Left ventricle myocardium inferior (tissue), 1 donor: Measurements from ENCODE around the gene WRAP73. TPM values are rescaled to one million over a fixed set of nuclear protein-coding genes. Genes with fewer than 3 reads are reported as not detected.

Experiments
- DNase-seq: peaks from one replicate; pipeline ENCODE4 v3.0.0-alpha.2; 2020
- H3K27ac ChIP-seq: fragments of 200-600 bp; replicated peaks from 2 replicates; pipeline ENCODE4 v1.8.0; 2021
- H3K27me3 ChIP-seq: fragments of 200-600 bp; 2 replicates; pipeline ENCODE4 v1.8.0; 2021; ENCODE audit warnings: low read depth
- H3K36me3 ChIP-seq: fragments of 200-600 bp; 2 replicates; pipeline ENCODE4 v1.8.0; 2021
- H3K4me1 ChIP-seq: fragments of 200-600 bp; 2 replicates; pipeline ENCODE4 v1.8.0; 2021
- H3K4me3 ChIP-seq: fragments of 200-600 bp; 2 replicates; pipeline ENCODE4 v1.8.0; 2021; ENCODE audit warnings: mild to moderate bottlenecking, moderate library complexity
- H3K9me3 ChIP-seq: fragments of 200-600 bp; replicated peaks from 2 replicates; pipeline ENCODE4 v1.8.0; 2021
- intact Hi-C: fragments of 100-400 bp; cut with micrococcal nuclease; formaldehyde crosslinking; loops from one replicate; pipeline ENCODE4 v1.11.0; 2022
- total RNA-seq: library from RNA; stranded (reverse); fragmentation: NEBNext Ultra II Directional; extraction: Animal tissue kit (Norgen Biotek cat#: 25700); gene quantifications from one replicate; pipeline ENCODE4 v1.2.1, GENCODE V29; 2021
- TF ChIP-seq, protein P1 (sequence below): fragments of 200-600 bp; IDR thresholded peaks from 2 replicates; pipeline ENCODE4 v1.8.0; 2021; ENCODE audit warnings: antibody characterized with exemption, mild to moderate bottlenecking, borderline replicate concordance
- donor health status: DM: no; HTN: yes; CAD: no; lungs with severe emphysema.

Gene WRAP73
- total RNA-seq, 1 donor from 2014 or later = 12.7 TPM

DNA sequence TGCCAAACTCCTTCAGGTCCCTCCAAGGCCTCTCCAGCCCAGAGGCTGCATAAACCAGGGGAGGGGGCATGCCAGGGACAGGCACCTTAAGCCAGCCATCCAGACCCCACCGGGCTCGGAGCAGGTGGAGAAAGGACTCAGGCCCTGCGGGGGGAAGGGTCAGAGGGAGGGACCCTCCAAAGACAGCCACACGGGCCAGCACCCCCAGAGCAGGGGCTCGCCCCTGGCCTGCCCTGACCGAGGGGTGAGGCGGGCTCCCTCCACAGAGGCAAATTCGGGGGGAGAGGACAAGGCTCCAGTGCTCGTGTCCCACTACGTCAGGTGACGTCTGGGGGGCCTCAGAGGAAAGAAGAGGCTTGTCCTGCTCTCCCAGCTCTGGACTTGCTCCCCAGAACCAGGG, 46.7 kb downstream of the WRAP73 start:
- Histone ChIP-seq H3K27ac (no peak overlapping the region), H3K27me3 (peaks cover 35% of the 10 kb centered on the region), H3K9me3 (no peaks in the 10 kb centered on the region), H3K4me3 (no peak overlapping the region), H3K36me3 (no peaks in the 10 kb centered on the region), H3K4me1 (peaks cover 8% of the 10 kb centered on the region)
- DNase-seq = no peak
- intact Hi-C loops = no loop called here
- TF ChIP-seq, protein P1, sequence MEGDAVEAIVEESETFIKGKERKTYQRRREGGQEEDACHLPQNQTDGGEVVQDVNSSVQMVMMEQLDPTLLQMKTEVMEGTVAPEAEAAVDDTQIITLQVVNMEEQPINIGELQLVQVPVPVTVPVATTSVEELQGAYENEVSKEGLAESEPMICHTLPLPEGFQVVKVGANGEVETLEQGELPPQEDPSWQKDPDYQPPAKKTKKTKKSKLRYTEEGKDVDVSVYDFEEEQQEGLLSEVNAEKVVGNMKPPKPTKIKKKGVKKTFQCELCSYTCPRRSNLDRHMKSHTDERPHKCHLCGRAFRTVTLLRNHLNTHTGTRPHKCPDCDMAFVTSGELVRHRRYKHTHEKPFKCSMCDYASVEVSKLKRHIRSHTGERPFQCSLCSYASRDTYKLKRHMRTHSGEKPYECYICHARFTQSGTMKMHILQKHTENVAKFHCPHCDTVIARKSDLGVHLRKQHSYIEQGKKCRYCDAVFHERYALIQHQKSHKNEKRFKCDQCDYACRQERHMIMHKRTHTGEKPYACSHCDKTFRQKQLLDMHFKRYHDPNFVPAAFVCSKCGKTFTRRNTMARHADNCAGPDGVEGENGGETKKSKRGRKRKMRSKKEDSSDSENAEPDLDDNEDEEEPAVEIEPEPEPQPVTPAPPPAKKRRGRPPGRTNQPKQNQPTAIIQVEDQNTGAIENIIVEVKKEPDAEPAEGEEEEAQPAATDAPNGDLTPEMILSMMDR = no peak

DNA sequence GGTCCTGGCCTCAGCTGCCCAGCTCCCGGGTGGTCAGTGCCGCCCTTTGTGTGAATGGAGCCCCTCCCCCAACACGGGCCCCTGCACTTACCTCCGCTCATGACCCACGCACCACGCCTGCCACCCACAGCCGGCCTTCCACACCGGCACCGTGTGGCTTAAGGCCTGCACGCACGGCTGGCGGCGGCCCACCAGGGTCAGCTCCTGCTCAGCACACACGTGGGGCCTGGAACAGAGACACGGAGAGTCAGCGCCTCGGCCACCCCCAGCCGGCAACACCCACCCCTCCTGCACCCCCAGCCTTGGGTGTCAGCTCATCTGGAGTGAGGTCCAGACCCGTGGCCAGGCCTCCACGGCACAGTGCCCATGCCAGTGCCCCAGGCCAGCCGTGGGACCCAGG, 47.5 kb downstream of the WRAP73 start:
- DNase-seq = no peak
- H3K9me3 ChIP-seq = no peaks in the 10 kb centered on the region
- peaks cover 27% of the 10 kb centered on the region for H3K27me3 ChIP-seq
- no peak overlapping the region for H3K4me3 ChIP-seq
- peaks cover 16% of the 10 kb centered on the region for H3K4me1 ChIP-seq
- TF ChIP-seq, protein P1 = no peak
- no peak overlapping the region for H3K27ac ChIP-seq
- intact Hi-C loops = no loop called here
- no peaks in the 10 kb centered on the region for H3K36me3 ChIP-seq

GRCh38 chr1:3601743-3602142, 48.2 kb downstream of the WRAP73 start:
- peaks cover 23% of the 10 kb centered on the region for H3K27me3 ChIP-seq
- H3K4me3 ChIP-seq = no peak overlapping the region
- intact Hi-C loops = no loop called here
- H3K4me1 ChIP-seq = peaks cover 22% of the 10 kb centered on the region
- no peaks in the 10 kb centered on the region for H3K36me3 ChIP-seq
- no peak overlapping the region for H3K27ac ChIP-seq
- TF ChIP-seq, protein P1 = no peak
- H3K9me3 ChIP-seq = no peaks in the 10 kb centered on the region
- DNase-seq = no peak

GRCh38 chr1:3600354-3600753, 49.5 kb downstream of the WRAP73 start:
- peaks cover 22% of the 10 kb centered on the region for H3K4me1 ChIP-seq
- intact Hi-C loops = no loop called here
- TF ChIP-seq, protein P1 = no peak

DNA sequence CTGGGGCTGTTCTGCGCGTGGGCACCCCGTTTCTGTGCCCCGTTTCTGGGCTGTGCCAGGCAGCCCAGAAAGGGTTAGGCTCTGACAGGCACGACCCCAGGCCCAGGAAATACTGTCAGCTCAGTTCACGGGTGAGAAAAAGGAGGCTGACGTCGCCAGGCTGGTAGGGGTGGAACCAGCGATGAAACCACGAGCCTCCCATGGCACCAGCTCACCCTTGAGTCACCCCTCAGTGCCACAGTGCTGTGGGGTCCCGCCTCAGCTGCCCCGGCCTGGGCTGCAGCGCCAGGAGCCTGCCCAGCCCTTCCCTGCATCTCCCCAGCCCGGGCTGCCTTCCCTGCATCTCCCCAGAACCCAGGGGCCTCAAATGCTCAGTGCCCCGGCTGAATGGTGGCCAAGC, 50.1 kb downstream of the WRAP73 start:
- Histone ChIP-seq H3K27me3 (peaks cover 10% of the 10 kb centered on the region), H3K4me3 (no peak overlapping the region), H3K4me1 (peaks cover 22% of the 10 kb centered on the region), H3K36me3 (no peaks in the 10 kb centered on the region), H3K9me3 (no peaks in the 10 kb centered on the region), H3K27ac (no peak overlapping the region)
- TF ChIP-seq, protein P1 = no peak
- no peak for DNase-seq
- intact Hi-C loops = no loop called here

More at GRCh38 chr1:3600354-3600753, 49.5 kb downstream of the WRAP73 start:
- no peak overlapping the region for H3K4me3 ChIP-seq
- no peak for DNase-seq
- H3K9me3 ChIP-seq = no peaks in the 10 kb centered on the region
- H3K27ac ChIP-seq = no peak overlapping the region
- H3K36me3 ChIP-seq = no peaks in the 10 kb centered on the region
- peaks cover 10% of the 10 kb centered on the region for H3K27me3 ChIP-seq
